Occipital lobe (tissue), 2 donors: ENCODE data around the gene CEP350. TPM values are rescaled to one million over a fixed set of nuclear protein-coding genes. Genes with fewer than 3 reads are reported as not detected.

Experiments used
- DNase-seq: peaks from one replicate; lab custom pipeline; 2025; lab: John Stamatoyannopoulos, UW
- total RNA-seq: library from RNA; depleted of rRNA; stranded (reverse); fragments of >200 nt; gene quantifications from one replicate; pipeline ENCODE4 v1.2.3, GENCODE V29; 2014

CEP350 gene
- total RNA-seq, 1 donor from 2014 or later: 119 TPM

GRCh38 chr1:180061019-180061418 is 106.4 kb downstream of the CEP350 start:
- no peak for DNase-seq

GRCh38 chr1:180062452-180062971 is 107.9 kb downstream of the CEP350 start:
- no peak for DNase-seq

GRCh38 chr1:180065408-180065807 is 110.8 kb downstream of the CEP350 start:
- DNase-seq: no peak

- DNase-seq: no peak
Observed at GRCh38 chr1:180066150-180066549, 111.5 kb downstream of the CEP350 start.

- no peak for DNase-seq
Observed at GRCh38 chr1:180070286-180070685, 115.7 kb downstream of the CEP350 start.

GRCh38 chr1:180071759-180072158 is 117.1 kb downstream of the CEP350 start:
- DNase-seq: no peak

GRCh38 chr1:180080439-180080838 is 125.8 kb downstream of the CEP350 start:
- no peak for DNase-seq

- no peak for DNase-seq
Observed at GRCh38 chr1:180081474-180081873, 126.9 kb downstream of the CEP350 start.

GRCh38 chr1:180083164-180083563 is 128.6 kb downstream of the CEP350 start:
- DNase-seq: no peak

- no peak for DNase-seq
Observed at GRCh38 chr1:180084867-180085266, 130.3 kb downstream of the CEP350 start.

- DNase-seq: no peak
Observed at GRCh38 chr1:180085331-180085730, 130.7 kb downstream of the CEP350 start.

- no peak for DNase-seq
Observed at GRCh38 chr1:180092931-180093650, 138.5 kb downstream of the CEP350 start.

GRCh38 chr1:180094705-180095295 is 140.2 kb downstream of the CEP350 start:
- DNase-seq: no peak

- no peak for DNase-seq
Observed at GRCh38 chr1:180096584-180097325, 142.1 kb downstream of the CEP350 start.

GRCh38 chr1:180097326-180097605 is 142.7 kb downstream of the CEP350 start:
- no peak for DNase-seq

GRCh38 chr1:180101411-180101810 is 146.8 kb downstream of the CEP350 start:
- no peak for DNase-seq

- no peak for DNase-seq
Observed at GRCh38 chr1:180103819-180104218, 149.2 kb downstream of the CEP350 start.

- DNase-seq: no peak
Observed at GRCh38 chr1:180112091-180112490, 157.5 kb downstream of the CEP350 start.

- DNase-seq: no peak
Observed at GRCh38 chr1:180112984-180113647, 158.5 kb downstream of the CEP350 start.

- DNase-seq: no peak
Observed at GRCh38 chr1:180114396-180114945, 159.9 kb downstream of the CEP350 start.

- no peak for DNase-seq
Observed at GRCh38 chr1:180116964-180117763, 162.6 kb downstream of the CEP350 start.
